CD8-positive, alpha-beta memory T cell (primary cell): ENCODE data around the gene SERPINA10. TPM values are rescaled to one million over a fixed set of nuclear protein-coding genes. Genes with fewer than 3 reads are reported as not detected.
A peak's percentile ranks its signal among the peaks of the same experiment; 100 is the strongest.

ENCODE experiments used
- CTCF ChIA-PET: fragments of 350-600 bp; sonication (Branson Sonifier 250); formaldehyde crosslinking; loops from one replicate; lab custom pipeline; 2021; ENCODE audit warnings: antibody characterized with exemption; lab: Charles Lee
- POLR2A ChIA-PET: fragments of 350-600 bp; sonication (Branson Sonifier 250); formaldehyde crosslinking; loops from one replicate; lab custom pipeline; 2021; ENCODE audit warnings: antibody characterized with exemption; lab: Charles Lee
- DNase-seq, 5 donors: peaks; one replicate each; pipeline versions ENCODE4 v3.0.0 to v3.0.0-alpha.2; 2020 to 2022; ENCODE audit warnings: mixed read lengths in 1 of 5
- H3K27ac ChIP-seq: one replicate; pipeline ENCODE4 v1.7.0; 2013; ENCODE audit warnings: low read depth, mild to moderate bottlenecking, low read length, moderate library complexity
- H3K27me3 ChIP-seq: 2 replicates; pipeline ENCODE4 v1.7.0; 2013; ENCODE audit warnings: low read length, mild to moderate bottlenecking; ENCODE audit not compliant: insufficient read depth, poor library complexity, severe bottlenecking
- H3K36me3 ChIP-seq: 2 replicates; pipeline ENCODE4 v1.7.0; 2013; ENCODE audit warnings: mild to moderate bottlenecking, low read length, moderate library complexity; ENCODE audit not compliant: insufficient read depth
- H3K4me1 ChIP-seq: 2 replicates; pipeline ENCODE4 v1.7.0; 2013; ENCODE audit warnings: mild to moderate bottlenecking, low read length, moderate library complexity; ENCODE audit not compliant: insufficient read depth
- H3K4me3 ChIP-seq: 2 replicates; pipeline ENCODE4 v1.7.0; 2013; ENCODE audit warnings: mild to moderate bottlenecking, low read length
- H3K9me3 ChIP-seq: 2 replicates; pipeline ENCODE4 v1.7.0; 2013; ENCODE audit warnings: mild to moderate bottlenecking, low read length
- H3K27ac Mint-ChIP-seq, 8 donors: one replicate each; pipeline ENCODE4 v1.8.0; 2020 to 2021; ENCODE audit warnings: mixed read lengths in 8 of 8, mild to moderate bottlenecking in 6 of 8, inconsistent platforms in 3 of 8, moderate library complexity in 3 of 8
- H3K27me3 Mint-ChIP-seq, 2 donors: one replicate each; pipeline ENCODE4 v1.8.0; 2020 to 2021; ENCODE audit warnings: mixed read lengths in 2 of 2, mild to moderate bottlenecking in 1 of 2, moderate library complexity in 1 of 2
- H3K36me3 Mint-ChIP-seq, 3 donors: one replicate each; pipeline ENCODE4 v1.8.0; 2020 to 2021; ENCODE audit warnings: mixed read lengths in 3 of 3, inconsistent platforms in 1 of 3, mild to moderate bottlenecking in 1 of 3
- H3K4me1 Mint-ChIP-seq, 3 donors: one replicate each; pipeline ENCODE4 v1.8.0; 2020 to 2021; ENCODE audit warnings: mixed read lengths in 3 of 3, inconsistent platforms in 1 of 3, mild to moderate bottlenecking in 1 of 3
- H3K4me3 Mint-ChIP-seq, 7 donors: one replicate each; pipeline ENCODE4 v1.8.0; 2020 to 2021; ENCODE audit warnings: mixed read lengths in 7 of 7, mild to moderate bottlenecking in 6 of 7, moderate library complexity in 4 of 7, inconsistent platforms in 2 of 7
- H3K9me3 Mint-ChIP-seq, 5 donors: one replicate each; pipeline ENCODE4 v1.8.0; 2020 to 2022; ENCODE audit warnings: mixed read lengths in 5 of 5, mild to moderate bottlenecking in 3 of 5, moderate library complexity in 2 of 5, inconsistent platforms in 1 of 5
- polyA plus RNA-seq: library from polyadenylated mRNA; unstranded; fragments of 300-500 nt; fragmentation: Illumina TruSeq; gene quantifications from one replicate; pipeline ENCODE4 v1.2.3, GENCODE V29; 2021
- total RNA-seq, 2 experiments: library from RNA; stranded (reverse); gene quantifications; one replicate each; pipeline ENCODE4 v1.2.3, GENCODE V29; 2021

SERPINA10 gene
- total and polyA plus RNA-seq, 3 experiments from 2014 or later = not detected

- Mint-ChIP-seq H3K4me1 (no peaks in the 10 kb centered on the region), H3K36me3 (no peaks in the 10 kb centered on the region), H3K27me3 (peaks cover 3 to 4% of the 10 kb centered on the region in 2 donors), H3K9me3 (peaks cover 0 to 6% (median 2%) of the 10 kb centered on the region in 5 donors), H3K4me3 (no peak overlapping the region), H3K27ac (no peak overlapping the region)
- CTCF ChIA-PET = no interaction called here
- no peak overlapping the region for H3K4me3 ChIP-seq
- no peak for DNase-seq
- H3K27me3 ChIP-seq = no peaks in the 10 kb centered on the region
- no peaks in the 10 kb centered on the region for H3K9me3 ChIP-seq
- H3K27ac ChIP-seq = no peak overlapping the region
- POLR2A ChIA-PET = no interaction called here
- no peaks in the 10 kb centered on the region for H3K4me1 ChIP-seq
- H3K36me3 ChIP-seq = no peaks in the 10 kb centered on the region
These were observed 28.6 kb upstream of the SERPINA10 start for GRCh38 chr14:94321421-94322271.

- POLR2A ChIA-PET = no interaction called here
- Histone ChIP-seq H3K27ac (no peak overlapping the region), H3K9me3 (no peaks in the 10 kb centered on the region), H3K4me3 (no peak overlapping the region), H3K36me3 (no peaks in the 10 kb centered on the region), H3K4me1 (no peaks in the 10 kb centered on the region), H3K27me3 (no peaks in the 10 kb centered on the region)
- peaks cover 0 to 4% of the 10 kb centered on the region in 2 donors for H3K27me3 Mint-ChIP-seq
- no peaks in the 10 kb centered on the region for H3K4me1 Mint-ChIP-seq
- H3K36me3 Mint-ChIP-seq = no peaks in the 10 kb centered on the region
- H3K4me3 Mint-ChIP-seq = no peak overlapping the region
- H3K9me3 Mint-ChIP-seq = peaks cover 0 to 15% (median 3%) of the 10 kb centered on the region in 5 donors
- CTCF ChIA-PET = no interaction called here
- no peak for DNase-seq
- H3K27ac Mint-ChIP-seq = no peak overlapping the region
These were observed 27.2 kb upstream of the SERPINA10 start for GRCh38 chr14:94320243-94320642.

- no peaks in the 10 kb centered on the region for H3K4me1 ChIP-seq
- Mint-ChIP-seq H3K36me3 (no peaks in the 10 kb centered on the region), H3K27me3 (peaks cover 4 to 9% of the 10 kb centered on the region in 2 donors), H3K9me3 (peaks cover 2 to 16% (median 4%) of the 10 kb centered on the region in 5 donors), H3K4me1 (no peaks in the 10 kb centered on the region), H3K27ac (no peak overlapping the region), H3K4me3 (no peak overlapping the region)
- H3K36me3 ChIP-seq = no peaks in the 10 kb centered on the region
- POLR2A ChIA-PET = no interaction called here
- no peak overlapping the region for H3K4me3 ChIP-seq
- no peaks in the 10 kb centered on the region for H3K9me3 ChIP-seq
- H3K27ac ChIP-seq = no peak overlapping the region
- no peak for DNase-seq
- no peaks in the 10 kb centered on the region for H3K27me3 ChIP-seq
- CTCF ChIA-PET = no interaction called here
These were observed 24.2 kb upstream of the SERPINA10 start for GRCh38 chr14:94317259-94317658.

GRCh38 chr14:94316692-94317091, 23.6 kb upstream of the SERPINA10 start:
- Mint-ChIP-seq H3K36me3 (no peaks in the 10 kb centered on the region), H3K27me3 (peaks cover 3 to 13% of the 10 kb centered on the region in 2 donors), H3K4me1 (no peaks in the 10 kb centered on the region), H3K27ac (no peak overlapping the region), H3K9me3 (peaks cover 2 to 16% (median 4%) of the 10 kb centered on the region in 5 donors), H3K4me3 (no peak overlapping the region)
- ChIA-PET CTCF (no interaction called here), POLR2A (no interaction called here)
- no peak for DNase-seq
- Histone ChIP-seq H3K4me3 (no peak overlapping the region), H3K4me1 (no peaks in the 10 kb centered on the region), H3K9me3 (no peaks in the 10 kb centered on the region), H3K36me3 (no peaks in the 10 kb centered on the region), H3K27me3 (no peaks in the 10 kb centered on the region), H3K27ac (no peak overlapping the region)

- no peaks in the 10 kb centered on the region for H3K4me1 Mint-ChIP-seq
- POLR2A ChIA-PET = no interaction called here
These were observed 21.8 kb upstream of the SERPINA10 start for GRCh38 chr14:94314890-94315289.

GRCh38 chr14:94313991-94314655, 21.1 kb upstream of the SERPINA10 start:
- DNase-seq = no peak
- no peak overlapping the region for H3K27ac ChIP-seq
- H3K36me3 ChIP-seq = no peaks in the 10 kb centered on the region
- H3K4me3 ChIP-seq = no peak overlapping the region
- Mint-ChIP-seq H3K36me3 (peaks cover 0 to 2% (median 0%) of the 10 kb centered on the region in 3 donors), H3K4me3 (no peak overlapping the region), H3K9me3 (peaks cover 3 to 16% (median 4%) of the 10 kb centered on the region in 5 donors), H3K27ac (no peak overlapping the region), H3K4me1 (no peaks in the 10 kb centered on the region), H3K27me3 (peaks cover 2 to 15% of the 10 kb centered on the region in 2 donors)
- no peaks in the 10 kb centered on the region for H3K4me1 ChIP-seq
- ChIA-PET CTCF (no interaction called here), POLR2A (no interaction called here)
- H3K9me3 ChIP-seq = no peaks in the 10 kb centered on the region
- no peaks in the 10 kb centered on the region for H3K27me3 ChIP-seq

More at GRCh38 chr14:94314890-94315289, 21.8 kb upstream of the SERPINA10 start:
- H3K27me3 ChIP-seq = no peaks in the 10 kb centered on the region
- H3K27ac Mint-ChIP-seq = no peak overlapping the region
- H3K36me3 Mint-ChIP-seq = no peaks in the 10 kb centered on the region
- H3K4me3 Mint-ChIP-seq = no peak overlapping the region
- no peaks in the 10 kb centered on the region for H3K36me3 ChIP-seq
- H3K27me3 Mint-ChIP-seq = peaks cover 2 to 13% of the 10 kb centered on the region in 2 donors
- no peaks in the 10 kb centered on the region for H3K9me3 ChIP-seq
- peaks cover 2 to 16% (median 4%) of the 10 kb centered on the region in 5 donors for H3K9me3 Mint-ChIP-seq
- CTCF ChIA-PET = no interaction called here
- DNase-seq = no peak
- H3K4me1 ChIP-seq = no peaks in the 10 kb centered on the region
- no peak overlapping the region for H3K4me3 ChIP-seq
- H3K27ac ChIP-seq = no peak overlapping the region

GRCh38 chr14:94312481-94313246, 19.6 kb upstream of the SERPINA10 start:
- peaks cover 10 to 16% (median 12%) of the 10 kb centered on the region in 5 donors for H3K9me3 Mint-ChIP-seq
- H3K4me1 ChIP-seq = no peaks in the 10 kb centered on the region
- no peak overlapping the region for H3K4me3 ChIP-seq
- CTCF ChIA-PET = no interaction called here
- H3K27ac ChIP-seq = no peak overlapping the region
- H3K36me3 Mint-ChIP-seq = peaks cover 0 to 7% (median 0%) of the 10 kb centered on the region in 3 donors
- H3K4me3 Mint-ChIP-seq = no peak overlapping the region
- POLR2A ChIA-PET = no interaction called here
- H3K27me3 Mint-ChIP-seq = peaks cover 2 to 20% of the 10 kb centered on the region in 2 donors
- no peaks in the 10 kb centered on the region for H3K9me3 ChIP-seq
- H3K4me1 Mint-ChIP-seq = no peaks in the 10 kb centered on the region
- peak overlapping the region in 1 of 8 donors; percentile 24 for H3K27ac Mint-ChIP-seq
- no peaks in the 10 kb centered on the region for H3K27me3 ChIP-seq
- DNase-seq = no peak
- H3K36me3 ChIP-seq = no peaks in the 10 kb centered on the region
